HG03520 (cell line): ENCODE results near the gene DCDC2.
"Not testable (repeated sequence)": the region's sequence is repeated elsewhere in the genome, so short reads cannot be mapped to it uniquely, and the experiment has no call there.

Experiments used
- ATAC-seq: cut with Tn5 transposase; IDR thresholded peaks from one replicate; pipeline ENCODE4 v1.9.1; 2021; ENCODE audit warnings: mild to moderate bottlenecking, moderate library complexity; ENCODE audit not compliant: unreplicated experiment

Gene DCDC2

GRCh38 chr6:24154121-24154520 is 203.7 kb downstream of the DCDC2 start:
- ATAC-seq: no peak

- no peak for ATAC-seq
These were observed 205.8 kb downstream of the DCDC2 start for GRCh38 chr6:24152014-24152413.

- no peak for ATAC-seq
These were observed 208.0 kb downstream of the DCDC2 start for GRCh38 chr6:24149836-24150235.

- ATAC-seq: no peak
These were observed 208.6 kb downstream of the DCDC2 start for GRCh38 chr6:24149296-24149695.

- ATAC-seq: no peak
These were observed 209.2 kb downstream of the DCDC2 start for GRCh38 chr6:24148684-24149083.

- no peak for ATAC-seq
These were observed 209.7 kb downstream of the DCDC2 start for GRCh38 chr6:24148154-24148570.

- ATAC-seq: no peak
These were observed 210.2 kb downstream of the DCDC2 start for GRCh38 chr6:24147511-24148153.

GRCh38 chr6:24146871-24147270 is 211.0 kb downstream of the DCDC2 start:
- no peak for ATAC-seq

- no peak for ATAC-seq
These were observed 212.1 kb downstream of the DCDC2 start for GRCh38 chr6:24145690-24146131.

GRCh38 chr6:24142733-24143132 is 215.1 kb downstream of the DCDC2 start:
- not testable (repeated sequence) for ATAC-seq

GRCh38 chr6:24140591-24140990 is 217.3 kb downstream of the DCDC2 start:
- ATAC-seq: no peak

GRCh38 chr6:24139639-24140038 is 218.2 kb downstream of the DCDC2 start:
- no peak for ATAC-seq

GRCh38 chr6:24139080-24139479 is 218.8 kb downstream of the DCDC2 start:
- ATAC-seq: no peak

- no peak for ATAC-seq
These were observed 226.1 kb downstream of the DCDC2 start for GRCh38 chr6:24131751-24132150.

GRCh38 chr6:24127316-24127715 is 230.5 kb downstream of the DCDC2 start:
- no peak for ATAC-seq

GRCh38 chr6:24126586-24127192 is 231.2 kb downstream of the DCDC2 start:
- ATAC-seq: no peak

- no peak for ATAC-seq
These were observed 231.9 kb downstream of the DCDC2 start, which contains the start of gene NRSN1 for GRCh38 chr6:24125980-24126379. NRSN1 (plus strand) TSS chr6:24126215; CDS start chr6:24134328, 8,113 bp downstream.

- ATAC-seq: no peak
These were observed 235.7 kb downstream of the DCDC2 start for GRCh38 chr6:24122139-24122538.
